Duodenal mucosa (tissue), 2 donors: Measurements from ENCODE around the gene TNS1.

ENCODE experiments used
- H3K27ac ChIP-seq: one replicate; pipeline ENCODE4 v1.7.0; 2013; ENCODE audit warnings: low read depth, low read length
- H3K27me3 ChIP-seq, 2 donors: one replicate each; pipeline ENCODE4 v1.7.0; 2013; ENCODE audit warnings: low read length in 2 of 2, control low read depth in 1 of 2; ENCODE audit not compliant: insufficient read depth in 2 of 2, control insufficient read depth in 1 of 2
- H3K36me3 ChIP-seq, 2 donors: one replicate each; pipeline ENCODE4 v1.7.0; 2013; ENCODE audit warnings: low read length in 2 of 2, control low read depth in 1 of 2; ENCODE audit not compliant: insufficient read depth in 2 of 2, control insufficient read depth in 1 of 2
- H3K4me1 ChIP-seq, 2 donors: one replicate each; pipeline ENCODE4 v1.7.0; 2013; ENCODE audit warnings: low read length in 2 of 2, control low read depth in 1 of 2; ENCODE audit not compliant: insufficient read depth in 2 of 2, control insufficient read depth in 1 of 2
- H3K4me3 ChIP-seq, 2 donors: one replicate each; pipeline ENCODE4 v1.7.0; 2013; ENCODE audit warnings: low read length in 2 of 2, low read depth in 1 of 2
- H3K9ac ChIP-seq, 2 donors: one replicate each; pipeline ENCODE4 v1.7.0; 2013; ENCODE audit warnings: low read length in 2 of 2, low read depth in 1 of 2
- H3K9me3 ChIP-seq, 2 donors: one replicate each; pipeline ENCODE4 v1.7.0; 2013; ENCODE audit warnings: low read length in 2 of 2, control low read depth in 1 of 2; ENCODE audit not compliant: control insufficient read depth in 1 of 2

Gene TNS1

DNA sequence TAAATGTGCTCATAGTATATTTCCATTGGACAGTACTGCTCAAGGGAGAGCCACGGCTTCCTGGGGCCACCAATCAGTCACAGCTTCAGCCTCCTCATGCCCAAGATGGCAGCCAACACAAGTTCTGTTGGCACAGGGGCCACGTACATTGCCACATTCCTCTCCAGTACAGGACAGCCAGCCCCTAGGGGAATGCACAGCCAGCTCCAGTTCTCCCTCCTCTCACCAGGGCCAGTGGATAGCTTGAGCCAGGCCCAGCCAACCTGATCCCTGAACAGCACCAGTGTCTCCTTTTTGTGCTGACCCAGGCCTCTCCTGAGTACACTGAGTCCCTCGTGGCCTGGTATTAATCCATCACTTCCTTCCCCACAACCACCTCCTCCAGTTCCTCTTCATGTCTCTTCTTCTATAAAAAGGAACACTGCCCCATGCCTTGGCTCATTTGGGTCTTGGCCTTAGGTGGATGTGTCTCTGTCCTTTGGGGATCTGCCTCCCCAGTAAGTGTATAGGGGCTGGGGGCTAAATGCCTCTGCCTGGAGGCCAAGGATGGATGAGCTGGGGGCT is 168.7 kb downstream of the TNS1 start:
- H3K36me3 ChIP-seq: peaks cover 5 to 22% of the 10 kb centered on the region in 2 donors
- no peaks in the 10 kb centered on the region for H3K9me3 ChIP-seq
- no peak overlapping the region for H3K27ac ChIP-seq
- H3K27me3 ChIP-seq: no peaks in the 10 kb centered on the region
- no peaks in the 10 kb centered on the region for H3K4me1 ChIP-seq
- no peak overlapping the region for H3K9ac ChIP-seq
- H3K4me3 ChIP-seq: no peak overlapping the region

DNA sequence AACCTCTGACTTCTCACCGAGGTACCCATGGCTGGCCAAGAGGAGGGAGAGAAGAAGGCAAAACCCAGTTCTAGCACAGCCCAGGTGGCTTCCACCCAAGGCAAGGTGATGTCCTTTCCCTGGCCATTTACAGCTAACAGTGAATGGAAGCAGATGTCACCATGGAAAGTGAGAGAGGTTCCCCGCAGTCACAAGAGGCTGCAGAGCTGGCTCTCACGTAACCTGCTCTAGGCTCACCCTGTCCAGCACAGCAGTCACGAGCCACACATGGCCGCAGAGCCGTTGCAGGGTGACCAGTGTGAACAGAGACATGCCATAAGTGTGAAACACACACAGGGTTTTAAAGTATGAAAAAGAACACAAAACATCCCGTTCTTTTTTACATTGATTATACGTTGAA is 169.4 kb downstream of the TNS1 start:
- Histone ChIP-seq H3K36me3 (peaks cover 5 to 22% of the 10 kb centered on the region in 2 donors), H3K27ac (no peak overlapping the region), H3K9ac (no peak overlapping the region), H3K4me3 (no peak overlapping the region), H3K27me3 (no peaks in the 10 kb centered on the region), H3K9me3 (no peaks in the 10 kb centered on the region), H3K4me1 (no peaks in the 10 kb centered on the region)

DNA sequence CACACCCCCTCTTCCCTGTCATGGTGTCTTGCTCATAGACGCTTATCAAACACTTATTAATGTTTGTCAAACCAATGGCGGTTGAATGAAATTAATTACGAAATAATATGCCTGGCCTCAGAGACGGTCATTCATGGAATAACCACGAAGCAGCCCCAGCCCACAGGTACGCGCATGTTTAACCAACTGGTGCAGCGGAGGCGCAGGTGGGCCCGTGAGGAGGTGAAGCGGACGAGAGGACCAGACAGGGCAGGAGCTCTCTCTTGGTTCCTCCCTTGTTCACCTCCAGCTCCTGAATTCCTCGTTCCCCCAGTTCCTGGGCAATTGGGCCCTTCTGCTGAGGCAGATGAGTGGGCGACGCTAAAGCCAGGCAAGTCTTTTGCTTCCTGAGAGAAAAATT is 169.8 kb downstream of the TNS1 start:
- H3K9me3 ChIP-seq: no peaks in the 10 kb centered on the region
- H3K27ac ChIP-seq: no peak overlapping the region
- no peaks in the 10 kb centered on the region for H3K4me1 ChIP-seq
- H3K27me3 ChIP-seq: no peaks in the 10 kb centered on the region
- peaks cover 5 to 22% of the 10 kb centered on the region in 2 donors for H3K36me3 ChIP-seq
- no peak overlapping the region for H3K9ac ChIP-seq
- H3K4me3 ChIP-seq: no peak overlapping the region

DNA sequence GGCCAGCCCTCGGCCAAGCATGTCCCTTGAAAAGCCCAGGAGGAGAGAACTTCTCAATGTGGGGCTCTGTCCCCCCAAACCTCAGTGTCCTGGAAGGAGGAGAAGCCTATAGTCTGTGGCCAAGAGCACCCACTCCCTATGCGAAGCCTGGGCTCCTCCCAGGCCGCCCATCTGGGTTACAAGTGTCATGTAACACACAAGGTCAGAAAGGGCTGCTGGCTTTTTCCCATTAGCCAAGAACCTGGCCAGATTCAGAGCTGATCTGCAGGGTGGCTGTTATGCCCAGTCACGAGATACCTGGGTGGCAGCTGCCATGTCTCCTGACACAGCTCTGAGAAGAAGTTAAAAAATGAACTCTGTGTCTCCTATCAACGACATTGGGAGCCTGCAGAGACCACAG is 170.7 kb downstream of the TNS1 start:
- peaks cover 4 to 5% of the 10 kb centered on the region in 2 donors for H3K4me1 ChIP-seq
- H3K9ac ChIP-seq: no peak overlapping the region
- H3K27ac ChIP-seq: no peak overlapping the region
- H3K4me3 ChIP-seq: no peak overlapping the region
- no peaks in the 10 kb centered on the region for H3K27me3 ChIP-seq
- H3K36me3 ChIP-seq: peaks cover 5 to 22% of the 10 kb centered on the region in 2 donors
- H3K9me3 ChIP-seq: no peaks in the 10 kb centered on the region

DNA sequence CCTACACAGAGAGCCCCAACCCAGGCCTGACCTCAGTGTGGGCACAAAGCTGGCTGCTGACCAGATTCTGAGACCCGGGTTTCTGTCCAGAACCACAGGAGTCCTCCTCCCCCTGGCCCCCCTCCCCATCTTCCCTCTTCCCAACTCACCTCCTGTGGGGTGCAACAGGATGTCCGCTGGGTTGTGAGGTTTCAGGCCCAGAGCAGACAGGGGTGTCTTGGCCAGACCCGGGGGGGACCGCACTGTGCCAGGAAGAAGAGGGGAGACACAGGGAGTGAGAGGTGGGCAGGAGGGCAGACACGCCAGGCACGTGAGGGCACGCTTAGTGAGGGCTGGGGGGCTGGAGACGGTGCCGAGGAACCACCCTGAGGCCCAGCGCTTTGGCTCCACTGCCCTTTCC is 171.5 kb downstream of the TNS1 start:
- no peak overlapping the region for H3K9ac ChIP-seq
- no peaks in the 10 kb centered on the region for H3K27me3 ChIP-seq
- H3K4me1 ChIP-seq: peaks cover 4 to 7% of the 10 kb centered on the region in 2 donors
- peaks cover 5 to 22% of the 10 kb centered on the region in 2 donors for H3K36me3 ChIP-seq
- no peak overlapping the region for H3K4me3 ChIP-seq
- H3K27ac ChIP-seq: no peak overlapping the region
- no peaks in the 10 kb centered on the region for H3K9me3 ChIP-seq

DNA sequence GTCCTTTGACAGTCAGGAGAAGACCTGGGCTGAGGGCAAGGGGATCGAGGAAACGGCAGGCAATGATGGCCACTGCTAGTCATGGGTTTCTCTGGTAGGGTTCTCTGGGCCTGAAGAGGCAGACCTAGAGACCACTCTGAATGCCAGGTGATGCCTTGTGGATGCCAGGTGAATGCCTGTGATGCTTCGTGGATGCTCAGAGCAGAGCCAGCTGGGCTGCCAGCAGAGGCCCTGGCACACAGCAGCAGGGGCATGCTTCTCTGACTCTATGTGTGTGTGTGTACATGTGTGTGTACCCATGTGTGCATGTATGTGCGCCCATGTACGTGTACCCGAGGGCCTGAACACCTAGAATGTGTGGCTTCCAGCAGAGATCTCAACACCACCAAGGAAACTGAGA is 172.0 kb downstream of the TNS1 start:
- H3K27ac ChIP-seq: no peak overlapping the region
- H3K9me3 ChIP-seq: no peaks in the 10 kb centered on the region
- H3K4me3 ChIP-seq: no peak overlapping the region
- H3K27me3 ChIP-seq: no peaks in the 10 kb centered on the region
- H3K36me3 ChIP-seq: peaks cover 5 to 22% of the 10 kb centered on the region in 2 donors
- H3K4me1 ChIP-seq: peaks cover 4 to 7% of the 10 kb centered on the region in 2 donors
- no peak overlapping the region for H3K9ac ChIP-seq

DNA sequence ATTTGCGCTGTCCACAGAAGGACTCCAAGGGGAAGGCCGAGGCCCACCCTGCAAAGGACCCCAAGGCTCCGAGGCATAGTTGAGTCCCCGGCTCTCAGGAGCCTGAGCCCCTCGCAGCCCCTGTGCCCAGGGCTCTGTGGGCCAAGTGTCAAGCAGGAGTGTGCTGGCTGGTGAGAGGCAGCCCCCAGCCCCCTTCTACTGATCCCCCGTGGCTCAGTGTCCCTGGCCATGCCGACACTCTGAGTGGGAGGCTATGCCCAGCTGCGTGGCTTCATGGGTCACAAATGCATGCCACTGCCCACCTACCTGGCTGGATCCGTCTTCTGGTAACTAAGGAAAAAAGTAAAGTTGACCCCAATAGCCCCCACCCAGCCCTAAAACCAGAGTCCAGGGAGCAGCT is 172.7 kb downstream of the TNS1 start:
- Histone ChIP-seq H3K4me1 (peaks cover 4 to 7% of the 10 kb centered on the region in 2 donors), H3K36me3 (peaks cover 5 to 22% of the 10 kb centered on the region in 2 donors), H3K9me3 (no peaks in the 10 kb centered on the region), H3K4me3 (no peak overlapping the region), H3K9ac (no peak overlapping the region), H3K27ac (no peak overlapping the region), H3K27me3 (no peaks in the 10 kb centered on the region)

DNA sequence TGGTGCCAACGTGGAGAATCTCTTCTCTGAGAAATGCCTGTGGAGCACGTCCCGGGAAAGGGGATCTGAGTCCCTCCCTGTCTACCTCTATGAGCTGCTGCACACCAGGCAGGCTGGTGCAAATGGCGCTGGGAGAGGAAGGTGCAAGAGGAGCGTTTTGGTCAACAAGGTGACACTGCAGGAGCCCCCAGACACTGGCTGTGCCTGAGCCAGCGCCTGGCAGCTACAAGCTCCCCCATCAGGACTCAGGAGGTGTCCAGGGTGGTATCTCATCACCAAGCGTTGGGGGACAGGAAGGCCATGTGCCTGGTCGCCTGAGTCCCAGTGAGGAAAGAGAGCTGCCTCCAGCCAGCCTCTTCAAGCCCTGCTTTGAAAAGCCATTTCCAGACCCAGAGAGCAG is 173.4 kb downstream of the TNS1 start:
- no peaks in the 10 kb centered on the region for H3K27me3 ChIP-seq
- H3K36me3 ChIP-seq: peaks cover 5 to 22% of the 10 kb centered on the region in 2 donors
- peaks cover 4 to 7% of the 10 kb centered on the region in 2 donors for H3K4me1 ChIP-seq
- H3K4me3 ChIP-seq: no peak overlapping the region
- H3K9me3 ChIP-seq: no peaks in the 10 kb centered on the region
- H3K9ac ChIP-seq: no peak overlapping the region
- no peak overlapping the region for H3K27ac ChIP-seq

DNA sequence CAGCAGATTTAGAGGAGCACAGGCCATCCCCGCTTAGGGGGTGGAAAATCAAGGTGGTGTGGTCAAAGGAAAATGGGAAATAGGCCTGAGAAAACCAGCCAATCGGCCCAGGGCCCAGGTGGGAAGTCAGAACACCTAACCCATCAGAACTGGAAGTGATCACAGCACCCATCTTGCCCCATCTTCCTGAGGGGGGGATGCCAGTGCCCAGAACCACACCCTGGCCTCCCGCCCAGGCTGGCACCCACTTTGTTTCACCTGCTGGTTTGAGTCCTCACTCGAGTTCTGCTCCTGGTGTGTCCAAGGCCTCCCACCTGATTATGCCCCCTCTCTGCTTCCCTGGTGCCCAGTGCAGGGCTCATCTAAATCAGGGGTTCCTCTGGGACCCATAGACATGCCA is 174.5 kb downstream of the TNS1 start:
- Histone ChIP-seq H3K9ac (no peak overlapping the region), H3K27me3 (no peaks in the 10 kb centered on the region), H3K36me3 (peaks cover 5 to 19% of the 10 kb centered on the region in 2 donors), H3K27ac (no peak overlapping the region), H3K9me3 (no peaks in the 10 kb centered on the region), H3K4me1 (peaks cover 4 to 7% of the 10 kb centered on the region in 2 donors), H3K4me3 (no peak overlapping the region)

DNA sequence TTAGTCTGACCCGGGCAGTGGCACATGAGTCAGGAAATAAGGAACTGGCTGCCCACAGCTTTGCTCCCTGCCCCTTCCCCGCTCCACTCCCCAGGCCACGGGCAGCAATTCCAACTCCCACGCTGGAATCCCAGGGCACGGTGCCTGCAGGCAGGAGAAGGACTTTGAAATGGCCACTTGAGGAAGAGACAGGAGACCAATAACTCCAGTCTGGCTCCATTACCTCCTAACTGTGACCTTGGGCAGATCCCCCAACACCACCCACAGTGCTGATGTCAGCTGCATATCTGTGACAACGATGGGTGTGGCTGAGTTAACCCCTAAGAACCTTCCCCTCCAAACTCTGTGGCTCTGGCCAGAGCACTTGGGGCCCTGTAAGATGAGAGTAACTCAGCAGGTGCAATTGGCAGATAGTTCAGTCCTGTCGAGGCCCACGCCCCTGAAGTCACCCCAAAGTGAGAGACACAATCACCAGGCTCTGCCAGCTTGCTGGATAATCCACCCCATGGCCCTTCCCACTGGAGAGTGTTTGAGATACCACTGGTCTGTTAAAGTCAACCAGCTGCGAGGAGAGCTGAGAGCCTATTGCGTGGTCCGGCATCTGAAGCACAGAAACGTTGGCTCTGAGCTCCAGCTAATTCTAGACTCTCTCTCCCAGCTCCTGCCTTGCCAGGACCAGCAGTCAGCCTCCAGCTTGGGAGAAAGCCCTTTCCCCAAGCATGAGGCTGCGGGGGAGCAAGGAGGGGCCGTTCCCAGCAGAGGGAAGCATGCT is 175.2 kb downstream of the TNS1 start:
- H3K4me1 ChIP-seq: peaks cover 4 to 7% of the 10 kb centered on the region in 2 donors
- no peaks in the 10 kb centered on the region for H3K27me3 ChIP-seq
- H3K9me3 ChIP-seq: no peaks in the 10 kb centered on the region
- peak overlapping the region; percentile 1 for H3K27ac ChIP-seq
- H3K36me3 ChIP-seq: peaks cover 5 to 18% of the 10 kb centered on the region in 2 donors
- no peak overlapping the region for H3K4me3 ChIP-seq
- no peak overlapping the region for H3K9ac ChIP-seq
